HepG2 (cell line): ENCODE measurements around the gene TBX15. TPM values are rescaled to one million over a fixed set of nuclear protein-coding genes. Genes with fewer than 3 reads are reported as not detected.

Experiments
- ATAC-seq: fragments of 200-7000 bp; cut with Tn5 transposase; 3 replicates; pipeline ENCODE4 v1.9.1; 2020; ENCODE audit warnings: mild to moderate bottlenecking, moderate library complexity
- BruUV-seq: library from RNA; stranded (reverse); fragments of 400-500 nt; replicated peaks from 2 replicates; lab custom pipeline; 2021; lab: Mats Ljungman, UMichigan
- CTCF ChIA-PET: fragments of 300-600 bp; formaldehyde crosslinking; extraction: SDS; loops from one replicate; lab custom pipeline; 2021; ENCODE audit warnings: low total read pairs, inconsistent platforms, low intra/inter-chr PET ratio; lab: Yijun Ruan, JAX
- POLR2A ChIA-PET: fragments of 350-600 bp; sonication (Branson Sonifier 250); formaldehyde crosslinking; loops from one replicate; lab custom pipeline; 2020; ENCODE audit warnings: antibody characterized with exemption, inconsistent platforms; lab: Yijun Ruan, JAX
- DNase-seq: peaks from one replicate; pipeline ENCODE4 v3.0.0-alpha.2; 2015; ENCODE audit warnings: low spot score
- FAIRE-seq: peaks from 3 replicates; lab custom pipeline; 2011; peaks lifted over from hg19 to GRCh38; lab: Jason Lieb, UNC
- H2AFZ ChIP-seq: one replicate; pipeline ENCODE4 v1.6.1; 2011; ENCODE audit warnings: low read length, inconsistent platforms
- H3K27ac ChIP-seq: fragments of 300-600 bp; 3 replicates; pipeline ENCODE4 v1.8.0; 2011; ENCODE audit warnings: mixed run types, mild to moderate bottlenecking, mixed read lengths, low read length, inconsistent platforms; ENCODE audit not compliant: insufficient read depth; ENCODE audit errors: extremely low read length
- H3K27me3 ChIP-seq, 2 experiments: fragments of 200-600 bp in 1 of 2; 2 replicates in 1 of 2; 3 replicates in 1 of 2; pipeline versions ENCODE4 v1.6.0 to v1.8.0; 2011; ENCODE audit warnings: low read length in 2 of 2, mild to moderate bottlenecking in 2 of 2, moderate library complexity in 2 of 2, inconsistent platforms in 1 of 2; ENCODE audit not compliant: insufficient read depth in 2 of 2, control insufficient read depth in 1 of 2
- H3K36me3 ChIP-seq, 2 experiments: fragments of 200-600 bp in 1 of 2; replicated peaks in 1 of 2; 2 replicates in 1 of 2; 3 replicates in 1 of 2; pipeline versions ENCODE4 v1.5.1 to v1.8.0; 2011; ENCODE audit warnings: low read length in 2 of 2, inconsistent platforms in 1 of 2; ENCODE audit not compliant: insufficient read depth in 2 of 2, control insufficient read depth in 1 of 2
- H3K4me1 ChIP-seq: 2 replicates; pipeline ENCODE4 v1.5.1; 2012; ENCODE audit warnings: low read length, inconsistent platforms; ENCODE audit not compliant: insufficient read depth
- H3K4me2 ChIP-seq: 2 replicates; pipeline ENCODE4 v1.6.0; 2011; ENCODE audit warnings: low read depth, low read length, inconsistent platforms
- H3K4me3 ChIP-seq, 3 experiments: fragments of 200-600 bp in 1 of 3; sonication (generic), shearing (Covaris generic) in 1 of 3; replicated peaks in 1 of 3; 2 replicates each; pipeline ENCODE4 v1.5.1; 2011 to 2016; ENCODE audit warnings: low read length in 3 of 3, inconsistent platforms in 2 of 3, low read depth in 2 of 3, mild to moderate bottlenecking in 2 of 3, control low read depth in 1 of 3, mixed read lengths in 1 of 3; ENCODE audit not compliant: insufficient read depth in 1 of 3
- H3K79me2 ChIP-seq: one replicate; pipeline ENCODE4 v1.6.1; 2011; ENCODE audit warnings: low read length, inconsistent platforms; ENCODE audit not compliant: insufficient read depth
- H3K9ac ChIP-seq: 2 replicates; pipeline ENCODE4 v1.6.0; 2011; ENCODE audit warnings: mild to moderate bottlenecking, low read depth, low read length, inconsistent platforms; ENCODE audit not compliant: insufficient read depth
- H3K9me3 ChIP-seq: 2 replicates; pipeline ENCODE4 v1.5.1; 2012; ENCODE audit warnings: mild to moderate bottlenecking, low read length
- H4K20me1 ChIP-seq: 2 replicates; pipeline ENCODE4 v1.6.0; 2011; ENCODE audit warnings: inconsistent platforms, mild to moderate bottlenecking, low read length, moderate library complexity; ENCODE audit not compliant: insufficient read depth
- ARID2 ChIP-seq: sonication (generic); formaldehyde crosslinking; IDR thresholded peaks from 2 replicates; pipeline ENCODE4 v1.8.1; 2022; ENCODE audit warnings: mild to moderate bottlenecking, missing genetic modification reagents, borderline replicate concordance
- NFYB ChIP-seq: sonication (generic); formaldehyde crosslinking; IDR thresholded peaks from 2 replicates; pipeline ENCODE4 v1.4.0; 2020; ENCODE audit warnings: missing genetic modification reagents
- RBAK ChIP-seq: sonication (generic); formaldehyde crosslinking; IDR thresholded peaks from 2 replicates; pipeline ENCODE4 v1.5.1; 2020; ENCODE audit warnings: mild to moderate bottlenecking, missing genetic modification reagents
- ZBTB21 ChIP-seq: sonication (generic); formaldehyde crosslinking; IDR thresholded peaks from 2 replicates; pipeline ENCODE4 v1.4.0; 2020; ENCODE audit warnings: missing genetic modification reagents
- ZEB1 ChIP-seq: IDR thresholded peaks from 2 replicates; pipeline ENCODE4 v1.6.1; 2012; ENCODE audit warnings: mild to moderate bottlenecking, low read depth, inconsistent platforms; ENCODE audit not compliant: insufficient replicate concordance
- ZNF407 ChIP-seq: sonication (generic); formaldehyde crosslinking; IDR thresholded peaks from one replicate; pipeline ENCODE4 v1.5.1; 2020; ENCODE audit warnings: mild to moderate bottlenecking, missing genetic modification reagents; ENCODE audit errors: not compliant biosample characterization
- ZNF614 ChIP-seq: IDR thresholded peaks from 2 replicates; pipeline ENCODE4 v1.6.1; 2018; ENCODE audit warnings: missing biosample characterization, missing genetic modification reagents, inconsistent platforms, borderline replicate concordance
- ZNF652 ChIP-seq: IDR thresholded peaks from 2 replicates; pipeline ENCODE4 v1.6.1; 2016; ENCODE audit warnings: low read depth, borderline replicate concordance
- ZNF788 ChIP-seq: sonication (generic); formaldehyde crosslinking; IDR thresholded peaks from 2 replicates; pipeline ENCODE4 v1.5.0; 2020; ENCODE audit warnings: mild to moderate bottlenecking, missing genetic modification reagents, borderline replicate concordance
- WGBS: methylation state at CpG from one replicate; pipeline ENCODE4 v1.1.6; 2017; ENCODE audit warnings: low lambda C conversion rate; 5-methylcytosine and 5-hydroxymethylcytosine counted together
- in situ Hi-C: cut with HindIII; loops from 2 replicates; pipeline ENCODE4 v1.10.0; 2017; ENCODE audit warnings: low pct_unique_long_range_greater_than_20kb; ENCODE audit not compliant: extremely low pct_ligation_motif_present
- intact Hi-C: fragments of 100-400 bp; cut with micrococcal nuclease; formaldehyde crosslinking; loops from one replicate; pipeline ENCODE4 v1.10.0; 2022; ENCODE audit not compliant: unreplicated experiment
- polyA plus RNA-seq, 8 experiments: library from polyadenylated mRNA; depleted of rRNA in 3 of 8; stranded (reverse) in 7 of 8; unstranded in 1 of 8; fragments of >200 nt; fragmentation: Illumina TruSeq in 4 of 8; extraction: Trizol in 4 of 8; gene quantifications; 2 replicates each; pipeline versions ENCODE4 v1.2.1 to v1.2.3, GENCODE V29; 2011 to 2016; ENCODE audit warnings: low read depth in 4 of 8, missing spikeins in 1 of 8, mixed read lengths in 1 of 8; ENCODE audit not compliant: insufficient read depth in 1 of 8
- total RNA-seq, 5 experiments: library from RNA; depleted of rRNA; stranded (reverse); fragments of >200 nt; fragmentation: Illumina TruSeq; extraction: Trizol; gene quantifications; 2 replicates each; pipeline ENCODE4 v1.2.3, GENCODE V29; 2016; ENCODE audit warnings: low read depth in 1 of 5
- TF ChIP-seq, protein P1 (sequence below): sonication (generic); formaldehyde crosslinking; IDR thresholded peaks from 2 replicates; pipeline ENCODE4 v1.5.0; 2020; ENCODE audit warnings: mild to moderate bottlenecking, missing genetic modification reagents, moderate library complexity

The TBX15 gene
- total and polyA plus RNA-seq, 2 of the 13 experiments (the other 11 are each of a cell fraction or from before 2014, with no cell fraction given) = 0.42 to 1.9 TPM

GRCh38 chr1:118902711-118903191 lies 85.4 kb downstream of the TBX15 start:
- no peak overlapping the region for H3K4me3 ChIP-seq
- 92% methylated on average over 6 of the region's 6 CpGs for WGBS
- intact Hi-C loops = no loop called here
- H3K79me2 ChIP-seq = no peaks in the 10 kb centered on the region
- no peaks in the 10 kb centered on the region for H3K36me3 ChIP-seq
- ATAC-seq = no peak
- no peaks in the 10 kb centered on the region for H3K9me3 ChIP-seq
- DNase-seq = no peak
- peaks cover 16% of the 10 kb centered on the region for H3K4me1 ChIP-seq
- POLR2A ChIA-PET = no interaction called here
- H3K9ac ChIP-seq = no peak overlapping the region
- H3K27me3 ChIP-seq = no peaks in the 10 kb centered on the region
- in situ Hi-C loops = no loop called here
- H3K4me2 ChIP-seq = no peak overlapping the region
- H4K20me1 ChIP-seq = no peaks in the 10 kb centered on the region
- H2AFZ ChIP-seq = no peak overlapping the region
- no TSS peak for BruUV-seq
- no peak overlapping the region for H3K27ac ChIP-seq
- CTCF ChIA-PET = no interaction called here
- FAIRE-seq = no peak
- TF ChIP-seq NFYB (CRISPR knock-in tag) (no peak), RBAK (CRISPR knock-in tag) (no peak), ZNF788 (CRISPR knock-in tag) (no peak), ARID2 (no peak), ZNF407 (no peak), ZBTB21 (no peak), ZNF614 (CRISPR knock-in tag) (no peak), ZEB1 (no peak), ZNF652 (no peak)
- TF ChIP-seq, protein P1, sequence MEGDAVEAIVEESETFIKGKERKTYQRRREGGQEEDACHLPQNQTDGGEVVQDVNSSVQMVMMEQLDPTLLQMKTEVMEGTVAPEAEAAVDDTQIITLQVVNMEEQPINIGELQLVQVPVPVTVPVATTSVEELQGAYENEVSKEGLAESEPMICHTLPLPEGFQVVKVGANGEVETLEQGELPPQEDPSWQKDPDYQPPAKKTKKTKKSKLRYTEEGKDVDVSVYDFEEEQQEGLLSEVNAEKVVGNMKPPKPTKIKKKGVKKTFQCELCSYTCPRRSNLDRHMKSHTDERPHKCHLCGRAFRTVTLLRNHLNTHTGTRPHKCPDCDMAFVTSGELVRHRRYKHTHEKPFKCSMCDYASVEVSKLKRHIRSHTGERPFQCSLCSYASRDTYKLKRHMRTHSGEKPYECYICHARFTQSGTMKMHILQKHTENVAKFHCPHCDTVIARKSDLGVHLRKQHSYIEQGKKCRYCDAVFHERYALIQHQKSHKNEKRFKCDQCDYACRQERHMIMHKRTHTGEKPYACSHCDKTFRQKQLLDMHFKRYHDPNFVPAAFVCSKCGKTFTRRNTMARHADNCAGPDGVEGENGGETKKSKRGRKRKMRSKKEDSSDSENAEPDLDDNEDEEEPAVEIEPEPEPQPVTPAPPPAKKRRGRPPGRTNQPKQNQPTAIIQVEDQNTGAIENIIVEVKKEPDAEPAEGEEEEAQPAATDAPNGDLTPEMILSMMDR (CRISPR knock-in tag) = no peak
